Forelimb muscle (tissue), 1 donor: ENCODE data around the gene TCF4. TPM values are rescaled to one million over a fixed set of nuclear protein-coding genes. Genes with fewer than 3 reads are reported as not detected.
"Not testable (repeated sequence)": the region's sequence is repeated elsewhere in the genome, so short reads cannot be mapped to it uniquely, and the experiment has no call there.

Source experiments
- DNase-seq: peaks from one replicate; pipeline ENCODE4 v3.0.0-alpha.2; 2013; ENCODE audit warnings: low read depth
- polyA plus RNA-seq: library from polyadenylated mRNA; unstranded; fragments of 120-200 nt; gene quantifications from one replicate; pipeline ENCODE4 v1.2.1, GENCODE V29; 2013; ENCODE audit not compliant: insufficient read length

The TCF4 gene
- polyA plus RNA-seq, 1 donor = 100 TPM

- DNase-seq = no peak
Measured at GRCh38 chr18:55475916-55476315, 112.1 kb downstream of the TCF4 start.

DNA sequence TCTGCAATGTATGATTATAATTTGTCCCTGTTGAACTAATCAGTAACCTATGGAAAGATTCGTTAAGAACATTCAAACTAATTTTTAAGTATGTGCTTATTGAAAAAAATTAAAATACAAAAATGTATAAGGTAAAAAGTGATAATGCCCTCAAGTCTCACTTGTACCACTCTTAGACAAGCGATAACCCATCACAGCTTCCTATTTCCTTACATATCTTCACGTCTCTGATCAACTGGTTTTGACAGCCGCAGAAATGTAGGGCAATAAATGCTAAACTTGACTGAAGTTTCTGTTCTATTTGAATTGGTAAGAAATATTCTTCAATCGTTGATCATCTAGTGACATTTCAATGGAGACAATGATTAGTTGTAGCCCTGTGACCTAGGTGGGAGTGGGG is 112.5 kb downstream of the TCF4 start:
- no peak for DNase-seq

- no peak for DNase-seq
Measured at GRCh38 chr18:55473560-55473959, 114.4 kb downstream of the TCF4 start.

GRCh38 chr18:55473058-55473457 is 114.9 kb downstream of the TCF4 start:
- DNase-seq = no peak

DNA sequence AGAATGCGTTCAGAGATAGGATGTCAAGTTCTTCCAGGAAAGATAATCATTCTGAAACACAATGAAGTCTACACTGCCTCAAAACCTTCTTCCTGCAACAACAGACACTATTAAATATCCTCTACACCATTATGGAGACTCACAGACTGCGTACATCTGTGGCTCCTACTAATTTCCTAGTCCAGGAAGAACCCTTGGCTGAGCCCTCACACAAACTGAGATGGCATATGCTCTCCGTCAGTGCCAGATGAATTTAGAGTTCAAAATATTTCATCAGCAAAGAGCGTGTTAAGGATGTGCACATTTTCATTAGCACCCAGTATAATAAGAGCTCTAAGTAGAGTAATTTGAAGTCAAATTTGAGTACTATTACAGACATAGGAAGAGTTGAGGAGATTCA is 117.2 kb downstream of the TCF4 start:
- DNase-seq = no peak

GRCh38 chr18:55469134-55469533 is 118.9 kb downstream of the TCF4 start:
- DNase-seq = not testable (repeated sequence)

GRCh38 chr18:55466789-55467188 is 121.2 kb downstream of the TCF4 start:
- DNase-seq = no peak

GRCh38 chr18:55465313-55465712 is 122.7 kb downstream of the TCF4 start:
- no peak for DNase-seq

GRCh38 chr18:55464581-55464980 is 123.4 kb downstream of the TCF4 start:
- DNase-seq = no peak

DNA sequence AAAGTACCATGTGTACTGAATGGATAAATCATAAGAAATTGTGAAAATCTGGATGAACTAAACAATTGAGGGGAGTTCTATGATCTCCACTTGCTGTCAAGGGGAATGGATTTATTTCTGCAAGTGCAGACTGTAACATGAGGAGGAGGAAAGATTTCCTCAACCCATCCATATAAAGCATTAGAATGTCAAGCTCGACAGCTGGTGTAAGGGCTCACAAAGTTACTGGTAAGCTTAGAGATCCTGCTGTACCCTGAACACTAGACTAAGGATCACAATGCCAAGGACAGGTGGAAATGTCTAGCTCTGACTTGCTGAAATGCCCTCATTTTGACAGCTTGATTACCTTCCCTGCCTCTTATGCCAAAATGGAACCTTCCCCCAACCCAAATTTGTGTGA is 125.3 kb downstream of the TCF4 start:
- no peak for DNase-seq

DNA sequence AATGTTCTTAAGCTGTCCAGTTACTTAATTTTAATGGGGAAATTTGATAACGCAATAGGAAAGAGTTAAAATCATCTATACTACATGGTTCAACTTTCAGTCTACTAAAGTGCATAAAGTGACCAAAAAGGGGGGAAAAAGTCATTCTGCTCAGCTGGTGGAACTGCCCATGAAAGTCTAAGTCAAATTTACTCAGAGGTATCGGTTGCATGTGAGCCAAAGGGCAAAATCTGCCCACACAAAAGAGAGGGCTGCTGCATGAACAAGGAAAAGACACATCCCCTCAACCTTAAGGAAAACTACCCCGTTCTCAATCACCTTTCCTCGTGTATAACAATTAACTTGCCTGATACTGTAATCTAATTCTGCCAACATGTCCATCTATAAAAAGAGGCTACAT is 126.1 kb downstream of the TCF4 start:
- DNase-seq = no peak

DNA sequence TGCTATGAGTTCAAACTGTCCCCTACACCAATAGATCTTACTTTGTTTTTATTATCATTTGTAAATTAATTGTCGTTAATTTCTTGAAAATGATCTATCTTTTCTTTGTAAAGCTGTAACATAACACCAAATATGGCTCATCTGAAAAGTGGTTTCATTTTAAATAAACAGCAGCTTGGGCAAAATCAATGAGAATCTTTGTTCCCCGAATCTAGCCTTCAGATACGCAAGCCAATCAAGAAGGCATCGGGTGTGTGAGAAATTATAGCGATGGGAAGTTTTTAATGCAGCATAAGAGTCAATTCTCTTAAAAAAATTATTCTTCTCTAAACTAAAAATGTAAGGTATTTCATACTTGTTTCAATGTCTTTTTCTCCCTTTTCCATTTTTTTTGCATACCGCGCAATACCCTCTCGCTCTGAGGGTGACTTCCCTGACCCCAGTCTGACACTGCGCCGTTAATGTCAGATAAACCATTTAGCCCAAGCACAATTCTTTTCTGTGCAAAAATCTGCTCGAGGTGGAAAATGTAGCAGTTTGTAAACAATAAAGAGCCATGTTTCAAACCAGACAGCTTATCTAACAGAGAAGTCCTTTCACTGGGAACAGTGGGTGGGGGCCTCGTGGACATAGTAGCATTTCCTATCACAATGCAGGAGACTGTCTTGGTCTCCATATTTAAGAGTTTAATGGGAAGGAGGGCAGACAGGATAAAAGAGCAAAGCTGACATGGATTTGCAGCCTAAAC is 129.4 kb downstream of the TCF4 start:
- no peak for DNase-seq

GRCh38 chr18:55457028-55457427 is 131.0 kb downstream of the TCF4 start:
- no peak for DNase-seq

DNA sequence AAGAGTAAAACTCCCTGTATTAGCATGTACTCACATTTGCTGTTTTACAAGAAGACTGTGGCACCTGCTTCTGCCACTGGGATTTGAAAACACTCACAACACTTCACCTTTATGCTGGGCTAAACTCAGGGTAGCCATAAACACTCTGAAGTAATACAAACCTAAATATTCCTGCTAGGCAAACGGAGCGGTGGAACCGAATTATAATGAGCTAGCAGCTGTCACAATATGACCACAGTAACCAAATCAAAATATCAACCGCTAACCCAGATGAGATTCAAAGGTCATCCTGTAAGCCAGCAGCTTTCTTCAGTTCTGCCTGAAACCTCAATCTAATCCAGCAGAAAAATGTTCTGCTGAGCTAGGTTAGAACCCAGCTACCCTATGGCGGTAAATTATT is 132.1 kb downstream of the TCF4 start:
- no peak for DNase-seq

GRCh38 chr18:55453186-55453585 is 134.8 kb downstream of the TCF4 start:
- DNase-seq = no peak

- no peak for DNase-seq
Measured at GRCh38 chr18:55452123-55452611, 135.8 kb downstream of the TCF4 start.

DNA sequence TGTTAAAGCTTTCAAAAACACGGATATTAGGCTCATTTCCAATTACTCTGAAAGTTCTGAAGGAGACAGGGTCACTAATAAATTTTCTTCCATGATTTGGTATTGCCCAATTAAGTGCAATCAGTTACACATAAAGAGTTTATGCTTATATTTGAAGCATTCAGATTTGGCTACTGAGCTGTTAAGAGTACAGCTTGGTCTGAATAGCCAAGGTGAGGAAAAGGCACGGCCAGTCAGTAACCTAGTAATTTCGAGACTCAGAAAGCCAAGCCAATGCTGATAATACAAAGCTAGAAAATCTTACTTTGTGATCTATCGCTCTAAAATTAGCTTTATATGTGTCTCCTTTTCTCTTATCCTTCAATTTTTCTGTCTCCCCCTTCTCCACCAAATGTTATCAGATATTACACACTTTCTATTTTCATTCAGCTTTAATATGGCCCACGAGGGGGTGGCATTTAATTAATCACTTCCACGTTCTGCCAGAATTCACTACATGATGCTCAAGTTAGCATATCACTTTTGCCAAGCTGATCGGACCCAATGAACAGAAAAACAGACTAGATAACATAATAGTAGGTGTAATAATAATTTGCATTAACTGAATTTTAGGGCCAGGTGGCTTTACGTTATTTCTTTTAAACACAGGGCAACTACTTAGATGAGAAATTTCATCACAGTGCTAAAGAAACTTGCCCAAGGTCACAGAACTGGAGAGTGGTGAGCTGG is 138.4 kb downstream of the TCF4 start:
- DNase-seq = no peak

DNA sequence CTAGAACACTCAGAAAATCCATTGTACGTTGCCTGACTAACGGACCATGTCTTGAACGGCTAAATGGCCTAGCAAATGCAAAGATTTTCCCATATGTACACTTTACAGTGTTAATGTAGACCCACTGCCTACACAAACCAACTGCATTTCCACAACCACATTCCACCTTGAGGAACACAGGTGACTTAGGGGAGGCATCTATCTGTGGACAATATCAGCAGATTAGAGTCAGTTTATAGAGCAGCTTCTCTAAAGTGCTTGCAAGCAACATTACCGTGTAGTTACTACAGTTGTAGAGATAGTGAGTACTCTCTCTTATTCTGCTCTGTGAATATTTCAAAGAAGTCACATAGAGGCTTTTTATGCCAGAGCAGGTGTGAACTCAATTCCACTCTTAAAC is 139.6 kb downstream of the TCF4 start:
- no peak for DNase-seq

DNA sequence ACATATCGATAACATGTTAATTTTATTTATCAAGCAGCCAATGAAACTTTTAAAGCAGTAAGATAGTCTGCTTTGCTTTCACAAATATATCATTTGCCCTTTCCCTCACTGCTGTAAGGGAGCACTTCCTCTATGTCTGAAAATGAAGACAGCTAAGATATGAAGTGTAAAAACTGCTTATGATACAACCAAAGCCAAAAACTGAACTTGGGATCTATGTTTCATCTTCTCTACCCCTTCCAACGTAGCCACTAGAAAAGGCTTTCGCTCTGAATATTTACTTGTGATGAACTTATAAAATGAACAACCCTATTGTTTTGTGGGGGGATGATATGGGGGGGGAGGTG is 140.3 kb downstream of the TCF4 start:
- DNase-seq = no peak

DNA sequence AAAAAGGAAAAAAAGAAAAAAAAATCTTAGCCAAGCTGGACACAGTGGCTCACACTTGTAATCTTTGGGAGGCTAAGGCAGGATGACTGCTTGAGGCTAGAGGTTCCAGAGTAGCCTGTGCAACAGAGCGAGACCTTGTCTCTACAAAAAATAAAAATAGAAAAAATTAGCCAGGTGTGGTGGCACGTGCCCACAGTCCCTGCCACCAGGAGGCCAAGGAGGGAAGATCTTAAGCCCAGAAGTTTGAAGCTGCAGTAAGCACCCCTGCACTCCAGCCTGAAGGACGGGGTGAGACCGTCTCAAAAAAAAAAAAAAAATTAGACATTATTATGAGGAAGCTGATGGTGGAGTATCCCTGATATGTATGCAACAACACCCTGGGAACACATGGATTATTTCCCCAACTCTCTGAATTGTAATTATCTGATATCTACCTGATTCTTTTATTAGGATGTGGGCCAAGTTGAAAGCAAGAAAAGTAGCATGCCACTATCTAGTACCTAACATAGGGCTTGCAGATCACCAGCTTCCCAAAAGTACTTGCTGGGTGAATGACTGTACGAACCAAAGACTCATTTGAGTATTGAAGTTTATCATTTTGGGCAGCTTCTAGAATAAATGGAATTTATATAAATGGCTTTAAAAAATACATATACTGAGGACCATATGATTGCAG is 140.9 kb downstream of the TCF4 start:
- no peak for DNase-seq

- no peak for DNase-seq
Measured at GRCh38 chr18:55444536-55444935, 143.5 kb downstream of the TCF4 start.

- no peak for DNase-seq
Measured at GRCh38 chr18:55443776-55444175, 144.2 kb downstream of the TCF4 start.

- DNase-seq = no peak
Measured at GRCh38 chr18:55442561-55442960, 145.4 kb downstream of the TCF4 start.
